ENCODE data around the gene FAM120C.

Gene FAM120C, protein sequence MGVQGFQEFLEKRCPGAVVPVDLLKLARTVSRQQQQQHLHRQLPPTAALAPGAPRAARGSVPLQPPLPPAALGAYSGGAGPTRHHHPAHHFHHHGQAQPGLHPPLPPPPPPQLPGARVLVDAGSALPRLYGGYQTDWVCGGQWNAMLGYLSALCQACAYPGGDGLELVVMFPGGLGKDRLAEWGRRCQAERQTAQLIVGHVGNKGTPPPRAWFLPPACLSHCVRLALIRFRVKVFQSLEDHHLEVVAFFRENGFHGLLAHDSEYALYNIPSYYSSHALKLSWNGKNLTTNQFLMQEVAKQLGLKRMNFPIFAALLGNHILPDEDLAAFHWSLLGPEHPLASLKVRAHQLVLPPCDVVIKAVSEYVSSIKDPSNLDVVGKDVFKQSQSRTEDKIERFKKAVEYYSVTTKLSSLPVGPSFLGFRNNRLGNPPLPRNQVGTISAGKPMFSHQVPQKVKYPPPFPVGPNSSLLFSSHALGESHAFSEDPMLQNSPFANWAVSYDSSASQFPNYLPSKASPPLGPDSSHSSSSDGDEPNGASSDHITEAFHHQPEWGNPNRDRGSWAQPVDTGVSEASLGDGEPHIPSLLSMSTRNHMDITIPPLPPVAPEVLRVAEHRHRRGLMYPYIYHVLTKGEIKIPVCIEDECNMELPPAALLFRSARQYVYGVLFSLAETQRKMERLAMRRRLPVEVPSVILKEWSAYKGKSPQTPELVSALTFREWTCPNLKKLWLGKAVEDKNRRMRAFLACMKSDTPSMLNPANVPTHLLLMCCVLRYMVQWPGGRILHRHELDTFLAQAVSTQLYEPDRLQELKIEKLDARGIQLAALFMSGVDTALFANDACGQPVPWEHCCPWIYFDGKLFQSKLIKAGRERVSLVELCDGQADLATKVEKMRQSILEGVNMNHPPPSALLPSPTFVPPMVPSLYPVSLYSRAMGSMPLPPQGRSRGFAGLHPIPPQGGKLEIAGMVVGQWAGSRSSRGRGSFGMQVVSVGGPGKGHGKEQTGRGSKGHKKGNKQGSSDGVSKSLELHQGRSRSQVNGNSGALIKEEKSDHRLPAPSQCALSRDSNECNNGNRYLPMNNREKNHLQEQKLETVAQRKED

DNA sequence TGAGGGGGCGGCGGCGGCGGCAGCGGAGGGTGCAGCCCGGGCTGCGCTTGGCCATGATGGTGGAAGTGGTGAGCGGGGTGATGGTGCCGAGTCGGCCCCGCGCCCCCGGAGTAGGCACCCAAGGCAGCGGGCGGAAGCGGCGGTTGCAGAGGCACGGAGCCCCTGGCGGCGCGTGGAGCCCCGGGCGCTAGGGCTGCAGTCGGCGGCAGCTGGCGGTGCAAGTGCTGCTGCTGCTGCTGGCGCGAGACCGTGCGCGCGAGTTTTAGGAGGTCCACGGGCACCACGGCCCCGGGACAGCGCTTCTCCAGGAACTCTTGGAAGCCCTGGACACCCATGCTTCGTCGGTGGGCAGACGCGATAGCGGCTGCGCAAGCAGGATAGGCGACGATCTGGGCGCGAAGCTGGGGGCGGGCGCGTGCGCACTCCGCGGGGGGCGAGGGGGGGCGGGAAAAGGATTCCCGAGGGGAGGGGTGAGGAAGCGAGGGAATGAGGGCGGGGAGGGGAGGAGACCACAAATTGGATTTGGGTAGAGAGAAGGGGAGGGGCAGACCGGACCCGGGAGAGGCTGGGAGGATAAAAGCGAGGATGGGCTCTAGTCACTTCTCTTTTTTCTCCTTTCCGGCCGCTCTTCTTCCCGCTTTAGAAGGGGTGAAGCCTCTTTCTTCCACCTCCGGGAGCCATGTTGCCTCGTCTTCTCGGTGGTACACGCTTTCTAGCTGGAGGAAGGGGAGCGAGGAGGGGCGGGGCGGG is at the start of gene FAM120C:
FAM120C (minus strand) TSS at position 391 of the 750 bp plus-strand sequence; CDS start at position 335, 56 bp downstream.
- H3K27ac ChIP-seq: peak within 1 kb of the TSS; percentile 88
- no peak for DNase-seq (ENCODE audit: low read depth, low spot score)

DNA sequence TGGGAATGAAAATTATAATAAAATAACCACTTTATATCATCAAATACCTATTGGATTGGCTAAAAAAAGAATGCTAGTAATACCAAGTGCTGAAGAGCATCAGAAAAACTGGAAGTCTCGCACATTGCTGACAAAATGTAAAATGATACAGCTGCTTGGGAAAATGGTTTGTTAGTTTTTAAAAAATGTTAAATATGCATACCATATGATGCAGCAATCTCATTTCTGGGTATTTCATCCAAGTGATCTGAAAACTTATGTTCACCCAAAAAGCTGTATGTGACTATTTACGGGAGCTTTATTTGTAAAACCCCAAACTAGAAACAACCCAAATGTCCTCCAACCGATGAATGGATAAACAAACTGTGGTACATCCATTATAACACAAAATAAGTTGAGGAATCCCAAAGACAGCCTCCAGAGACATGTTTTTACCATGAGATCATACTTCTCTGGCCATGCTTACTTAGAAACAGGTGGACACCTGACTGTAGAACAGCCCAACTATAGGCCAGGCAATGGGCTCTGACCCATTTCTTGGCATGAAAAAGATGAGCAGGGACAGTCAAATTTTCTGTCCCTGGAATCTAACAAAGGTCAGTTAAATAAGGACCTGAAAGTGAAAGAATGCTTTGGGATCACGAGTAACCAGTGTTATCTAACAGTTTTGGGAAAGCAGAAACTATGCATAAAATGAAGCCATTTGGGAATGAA is 47.5 kb upstream of the FAM120C start:
- no peak overlapping the region for H3K27ac ChIP-seq
- DNase-seq (ENCODE audit: low read depth, low spot score): no peak

DNA sequence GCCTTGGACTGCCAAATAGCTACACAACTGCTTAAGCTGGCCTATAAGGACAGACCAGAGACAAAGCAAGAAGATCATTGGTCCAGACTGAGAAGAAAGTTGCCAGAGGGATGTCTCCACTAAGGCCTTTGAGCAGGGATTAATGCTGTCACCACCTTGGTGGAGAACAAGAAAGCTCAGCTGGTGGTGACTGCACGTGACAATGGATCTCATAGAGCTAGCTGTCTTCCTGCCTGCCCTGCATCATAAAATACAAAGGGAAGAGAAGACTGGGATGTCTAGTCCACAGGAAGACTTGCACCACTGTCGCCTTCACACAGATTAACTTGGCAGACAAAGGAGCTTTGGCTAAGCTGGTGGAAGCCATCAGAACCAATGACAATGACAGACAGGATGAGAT is 40.5 kb upstream of the FAM120C start:
- H3K27ac ChIP-seq: no peak overlapping the region
- no peak for DNase-seq (ENCODE audit: low read depth, low spot score)

DNA sequence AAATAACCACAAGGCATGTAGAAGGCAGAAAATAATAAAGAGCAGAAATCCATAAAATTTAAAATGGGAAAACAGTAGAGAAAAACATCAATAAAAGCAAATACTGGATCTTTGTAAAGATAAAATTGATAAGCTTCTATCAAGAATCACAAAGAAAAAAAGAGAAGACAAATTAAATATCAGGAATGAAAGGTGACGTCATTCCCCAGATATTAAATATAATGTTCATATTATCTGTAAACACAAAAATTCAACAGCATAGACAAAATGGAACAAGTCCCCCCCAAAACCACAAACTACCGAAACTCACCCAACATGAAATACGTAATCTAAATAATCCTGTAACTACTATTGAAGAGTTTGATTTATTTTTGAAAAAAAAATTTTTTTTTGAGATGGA is 30.5 kb upstream of the FAM120C start:
- no peak overlapping the region for H3K27ac ChIP-seq
- DNase-seq (ENCODE audit: low read depth, low spot score): no peak

DNA sequence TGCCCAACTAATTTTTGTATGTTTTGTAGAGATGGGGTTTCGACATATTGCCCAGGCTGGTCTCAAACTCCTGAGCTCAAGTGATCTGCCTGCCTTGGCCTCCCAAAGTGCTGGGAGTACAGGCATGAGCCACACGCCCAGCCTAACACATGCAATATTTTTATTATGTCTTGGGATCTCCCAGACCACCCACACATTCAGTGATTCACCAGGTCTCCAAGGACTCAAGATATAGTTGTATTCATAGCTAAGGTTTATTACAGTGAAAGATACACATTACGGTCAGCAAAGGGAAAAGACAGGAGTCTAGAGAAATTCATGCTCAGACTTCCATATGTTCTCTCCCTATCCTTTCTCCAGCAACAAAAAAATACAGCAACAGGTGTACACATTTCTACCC is 25.5 kb upstream of the FAM120C start:
- peak; percentile 2 for DNase-seq (ENCODE audit: low read depth, low spot score)
- H3K27ac ChIP-seq: no peak overlapping the region

DNA sequence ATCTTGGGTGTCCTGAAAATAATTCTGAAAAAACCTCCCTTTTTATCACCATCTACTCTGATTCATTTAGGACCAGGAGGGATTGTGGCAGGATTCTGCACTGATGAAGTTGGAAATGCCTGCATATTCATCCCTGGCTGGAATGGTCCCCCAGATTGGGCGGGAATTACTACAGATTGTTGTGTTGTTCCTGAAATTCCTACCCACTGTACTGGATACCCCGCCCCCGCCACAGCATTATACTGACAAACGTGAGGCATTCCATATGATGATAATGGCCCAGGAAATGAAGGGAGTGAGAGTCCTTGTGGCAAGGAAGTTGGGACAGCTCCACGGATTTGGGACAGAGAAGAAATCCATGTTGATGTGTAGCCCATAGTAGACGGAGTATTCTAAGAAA is 15.2 kb upstream of the FAM120C start:
- H3K27ac ChIP-seq: no peak overlapping the region
- DNase-seq (ENCODE audit: low read depth, low spot score): no peak

DNA sequence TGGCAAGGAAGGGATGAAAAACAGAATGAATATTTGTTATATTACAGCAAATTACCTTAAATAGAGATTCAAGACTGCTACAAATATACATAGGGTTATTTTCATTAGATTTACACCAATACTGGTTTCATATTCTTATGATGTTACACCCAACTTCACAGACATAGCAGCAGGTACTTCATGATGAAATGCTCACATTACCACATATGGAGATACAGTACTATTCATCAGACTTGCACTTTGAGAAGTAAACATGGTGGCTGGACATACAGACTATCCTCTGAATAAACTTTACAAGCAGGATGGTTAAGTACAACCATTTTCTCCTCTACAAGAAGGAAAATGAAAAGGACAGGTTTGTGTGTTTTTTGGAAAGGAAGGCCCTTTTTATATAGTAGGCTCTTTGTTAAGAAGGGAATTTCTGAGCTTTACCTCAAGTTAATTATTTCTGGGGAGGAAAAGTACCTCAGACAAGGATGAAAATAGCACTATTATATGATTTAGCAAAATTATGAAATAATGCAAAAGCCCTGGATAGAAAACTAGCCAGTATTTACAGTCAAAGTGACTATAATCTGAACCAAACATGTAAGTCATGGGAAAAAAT is 12.0 kb upstream of the FAM120C start:
- no peak for DNase-seq (ENCODE audit: low read depth, low spot score)
- no peak overlapping the region for H3K27ac ChIP-seq

DNA sequence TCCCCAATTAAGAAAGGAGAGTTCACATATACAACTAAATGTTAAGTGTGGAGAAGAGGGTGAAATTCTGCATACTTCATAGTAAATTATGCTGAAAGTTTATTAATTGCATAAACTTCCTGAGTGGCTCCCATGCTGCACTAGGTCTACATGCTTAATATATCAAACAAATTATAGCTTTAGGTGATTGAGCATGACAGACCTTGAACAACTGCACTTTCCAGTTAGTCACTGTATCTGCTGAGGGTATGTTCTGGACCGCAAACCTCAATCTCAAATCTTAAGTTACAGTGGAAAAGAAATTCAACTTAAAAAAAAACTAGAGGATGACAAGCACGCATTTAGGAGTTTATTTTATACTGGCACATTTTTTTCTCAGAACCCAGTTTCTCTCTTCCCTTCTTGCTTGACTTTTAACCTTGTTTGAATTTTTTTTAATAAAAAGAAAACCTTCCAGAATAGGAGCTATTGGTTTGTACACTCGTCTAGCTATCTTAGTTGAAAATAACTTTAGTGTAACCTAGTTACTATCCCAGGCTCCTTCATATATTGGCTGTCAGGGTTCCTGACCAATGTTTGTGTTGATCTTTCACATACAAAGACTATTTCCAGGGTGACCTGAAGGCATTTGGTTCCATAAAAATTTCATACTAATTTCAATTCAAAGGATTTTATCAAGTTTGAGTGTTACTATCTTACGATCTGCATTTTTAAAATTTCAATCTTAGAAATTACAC is 10.2 kb upstream of the FAM120C start:
- no peak overlapping the region for H3K27ac ChIP-seq
- no peak for DNase-seq (ENCODE audit: low read depth, low spot score)

DNA sequence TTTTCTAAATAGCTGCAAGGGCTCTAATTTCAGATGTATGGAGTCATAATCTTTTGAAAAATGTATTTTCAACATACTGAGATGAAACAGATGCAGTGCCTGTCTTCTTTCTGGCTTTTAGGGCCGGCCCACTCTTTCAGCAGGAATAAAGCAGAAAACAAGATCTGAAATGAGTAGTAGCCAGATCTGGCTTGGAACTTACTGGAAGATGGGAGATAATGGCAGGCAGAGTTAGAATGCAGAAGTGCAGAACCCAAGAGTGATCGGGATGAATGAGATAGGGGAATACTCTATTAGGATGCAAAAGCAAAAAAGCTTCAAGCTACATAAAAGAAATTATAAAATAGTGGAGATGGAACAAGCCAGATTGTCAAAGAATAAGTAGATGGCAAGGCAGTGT is 1.4 kb upstream of the FAM120C start:
- no peak overlapping the region for H3K27ac ChIP-seq
- no peak for DNase-seq (ENCODE audit: low read depth, low spot score)

DNA sequence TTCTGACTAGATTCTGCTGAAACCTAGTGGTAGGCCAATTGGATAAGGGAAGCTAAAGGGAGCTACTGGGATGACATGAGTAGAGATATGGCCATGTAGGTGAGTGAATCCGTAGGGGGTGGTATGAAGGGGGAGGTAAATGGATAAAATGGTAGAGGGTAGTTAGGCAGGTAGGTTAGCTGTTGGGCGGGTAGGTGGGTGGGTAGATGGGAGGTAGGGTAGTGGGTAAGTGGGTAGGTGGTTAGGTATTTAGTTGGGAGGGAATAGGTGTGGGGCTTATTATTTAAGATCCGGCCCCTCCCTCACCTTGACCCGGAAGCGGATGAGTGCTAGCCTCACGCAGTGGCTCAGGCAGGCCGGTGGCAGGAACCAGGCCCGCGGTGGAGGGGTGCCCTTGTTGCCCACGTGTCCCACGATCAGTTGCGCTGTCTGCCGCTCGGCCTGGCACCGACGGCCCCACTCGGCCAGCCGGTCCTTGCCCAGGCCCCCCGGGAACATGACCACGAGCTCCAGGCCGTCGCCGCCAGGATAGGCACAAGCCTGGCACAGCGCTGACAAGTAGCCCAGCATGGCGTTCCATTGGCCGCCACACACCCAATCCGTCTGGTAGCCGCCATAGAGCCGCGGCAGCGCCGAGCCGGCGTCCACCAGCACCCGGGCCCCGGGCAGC is 725 bp downstream of the FAM120C start:
- no peak for DNase-seq (ENCODE audit: low read depth, low spot score)
- peak overlapping the region; percentile 88 for H3K27ac ChIP-seq

DNA sequence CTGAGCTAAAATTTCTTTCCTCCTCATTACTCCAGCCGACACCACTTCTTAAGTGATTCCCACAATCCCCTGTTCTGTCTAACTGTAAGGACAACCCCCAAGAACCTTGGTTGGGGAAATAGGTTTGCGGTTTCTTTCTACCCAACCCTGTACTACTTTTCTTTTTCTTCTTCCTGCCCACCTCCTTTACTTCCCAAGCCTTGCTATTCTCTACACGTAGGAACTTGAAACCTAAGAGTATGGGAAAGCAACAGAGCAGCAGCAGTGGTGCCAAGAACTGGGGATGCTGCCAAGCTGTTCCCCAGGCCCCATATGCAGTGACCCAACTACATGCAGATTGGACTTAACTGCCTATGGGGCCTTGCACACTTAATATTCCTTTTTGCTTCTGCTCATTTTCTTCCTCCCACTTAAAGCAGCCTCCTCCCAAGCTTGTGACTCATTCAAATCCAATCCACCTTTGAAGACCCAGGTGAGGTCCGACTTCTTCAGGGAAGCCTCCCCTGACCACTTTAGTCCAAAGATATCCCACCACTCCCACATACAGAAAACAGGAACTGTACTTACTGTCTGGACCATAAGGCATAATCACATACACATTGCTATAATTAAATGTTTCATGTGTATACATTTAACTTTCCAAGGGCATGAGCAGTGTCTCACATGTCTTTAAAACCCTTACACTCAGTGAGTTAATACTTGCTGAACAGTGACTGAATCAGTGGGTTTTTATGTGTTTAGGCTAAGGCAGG is 1.7 kb downstream of the FAM120C start:
- DNase-seq (ENCODE audit: low read depth, low spot score): no peak
- peak overlapping the region; percentile 88 for H3K27ac ChIP-seq

DNA sequence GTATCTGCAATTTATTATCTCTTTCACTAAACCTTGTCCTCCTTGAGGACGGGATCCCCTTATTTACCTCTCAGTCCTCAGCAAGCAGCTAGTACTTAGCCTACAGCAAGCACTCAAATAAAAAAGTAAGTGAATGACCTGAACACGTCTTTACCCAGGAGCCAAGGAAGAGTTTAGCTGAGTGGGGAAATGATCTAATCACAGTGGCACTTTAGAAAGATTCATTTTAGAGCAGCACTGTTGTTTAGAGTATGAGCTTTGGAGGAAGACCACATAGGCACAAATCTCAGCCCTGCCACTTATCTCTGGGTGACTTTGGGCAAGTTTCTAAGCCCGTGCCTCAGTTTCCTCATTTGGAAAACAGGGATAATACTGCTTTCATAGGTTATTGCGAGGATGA is 2.7 kb downstream of the FAM120C start:
- peak overlapping the region; percentile 88 for H3K27ac ChIP-seq
- DNase-seq (ENCODE audit: low read depth, low spot score): no peak

DNA sequence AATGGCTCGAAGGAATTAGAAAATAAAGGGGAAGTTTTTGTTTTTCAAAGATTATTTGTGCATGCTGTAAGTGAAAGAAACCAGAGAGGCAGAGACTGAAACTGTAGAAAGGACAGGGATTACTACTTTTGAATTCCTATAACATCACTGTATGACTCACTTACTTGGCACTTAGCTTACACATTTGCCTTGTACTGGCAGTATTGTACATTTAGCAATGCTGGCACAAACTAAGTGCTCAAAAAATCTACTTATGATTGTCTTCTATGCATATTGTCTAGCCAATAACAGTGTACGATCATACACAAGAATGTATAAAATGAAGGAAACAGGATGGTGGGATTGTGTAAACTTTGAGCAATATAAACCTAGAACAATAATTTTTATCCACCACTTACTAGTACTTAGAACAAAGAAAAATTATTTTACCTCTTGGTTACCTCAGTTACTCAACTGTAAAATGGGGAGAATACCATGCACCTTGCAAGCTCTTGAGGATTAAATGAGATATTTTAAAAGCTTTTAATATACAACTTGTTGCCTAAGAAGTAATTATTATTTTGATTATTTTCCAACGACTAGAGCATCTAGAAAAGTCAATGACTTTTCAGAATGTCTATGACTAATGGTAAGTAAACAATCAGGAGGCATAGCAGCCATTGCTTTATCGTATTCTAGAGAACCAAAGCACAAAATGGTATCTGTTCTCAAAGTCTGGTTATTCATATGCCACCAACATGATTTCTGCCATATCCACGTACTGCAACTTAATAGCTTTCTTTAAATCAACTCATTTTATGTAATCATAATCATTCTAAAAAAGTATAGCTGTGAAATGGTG is 4.7 kb downstream of the FAM120C start:
- peak overlapping the region; percentile 88 for H3K27ac ChIP-seq
- DNase-seq (ENCODE audit: low read depth, low spot score): peak; percentile 41

DNA sequence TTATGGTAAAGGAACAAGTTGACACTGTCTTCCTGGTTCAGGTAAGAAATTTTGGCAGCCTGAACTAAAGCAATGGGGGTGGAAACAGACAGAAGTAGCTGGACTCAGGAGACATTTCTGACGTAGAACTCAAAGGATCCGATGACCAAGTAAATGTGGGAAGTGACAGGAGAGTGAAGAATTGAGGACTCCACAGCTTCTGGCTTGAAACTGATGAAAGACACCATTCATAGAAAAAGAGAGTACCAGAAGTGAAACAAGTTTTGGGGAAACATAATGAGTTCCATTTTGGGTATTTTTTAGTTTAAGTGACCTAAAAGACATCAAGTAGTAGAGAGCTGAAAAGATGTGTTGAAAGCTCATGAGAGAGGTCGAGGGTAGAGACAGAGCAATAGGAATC is 5.7 kb downstream of the FAM120C start:
- H3K27ac ChIP-seq: peak overlapping the region; percentile 88
- no peak for DNase-seq (ENCODE audit: low read depth, low spot score)

DNA sequence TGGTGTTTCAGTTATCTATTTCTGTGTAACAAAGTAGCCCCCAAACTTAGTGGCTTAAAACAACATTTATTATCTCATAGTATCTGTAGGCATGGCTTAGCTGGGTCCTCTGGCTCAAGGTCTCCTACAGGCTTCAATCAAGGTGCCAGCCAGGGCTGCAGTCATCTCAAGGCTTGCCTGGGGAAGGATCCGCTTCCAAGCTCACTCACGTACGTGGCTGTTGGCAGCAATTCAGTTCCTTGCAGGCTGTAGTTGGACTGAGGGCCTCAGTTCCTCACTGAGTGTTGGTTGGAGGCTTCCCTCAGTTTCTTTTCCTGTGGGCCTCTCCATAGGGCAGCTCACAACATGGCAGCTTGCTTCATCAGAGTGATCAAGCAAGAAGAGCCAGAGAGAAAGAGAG is 9.3 kb downstream of the FAM120C start:
- no peak for DNase-seq (ENCODE audit: low read depth, low spot score)
- no peak overlapping the region for H3K27ac ChIP-seq

DNA sequence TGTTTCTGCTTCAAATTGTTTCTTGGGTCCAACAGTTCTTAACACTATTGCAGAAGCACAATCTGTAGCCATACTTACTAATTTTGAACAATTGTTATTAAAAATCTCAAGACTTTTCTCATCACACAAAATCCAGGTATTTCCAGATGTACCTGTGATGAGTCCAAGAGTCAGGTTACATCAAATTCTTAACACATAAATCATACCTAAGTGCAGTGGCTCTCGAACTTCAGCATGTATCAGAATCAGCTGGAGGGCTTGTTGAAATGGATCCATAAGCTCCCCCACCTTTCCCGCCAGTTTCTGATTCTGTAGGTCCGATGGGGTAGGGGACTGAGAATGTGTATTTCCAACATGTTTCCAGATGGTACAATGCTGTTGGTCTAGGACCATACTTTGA is 10.6 kb downstream of the FAM120C start:
- no peak overlapping the region for H3K27ac ChIP-seq
- DNase-seq (ENCODE audit: low read depth, low spot score): no peak

All from epithelial cell of prostate (primary cell).